ENCODE data around the gene ADAMTS1.
"Not testable (repeated sequence)": the region's sequence is repeated elsewhere in the genome, so short reads cannot be mapped to it uniquely, and the experiment has no call there.

- TF ChIP-seq, protein P1, sequence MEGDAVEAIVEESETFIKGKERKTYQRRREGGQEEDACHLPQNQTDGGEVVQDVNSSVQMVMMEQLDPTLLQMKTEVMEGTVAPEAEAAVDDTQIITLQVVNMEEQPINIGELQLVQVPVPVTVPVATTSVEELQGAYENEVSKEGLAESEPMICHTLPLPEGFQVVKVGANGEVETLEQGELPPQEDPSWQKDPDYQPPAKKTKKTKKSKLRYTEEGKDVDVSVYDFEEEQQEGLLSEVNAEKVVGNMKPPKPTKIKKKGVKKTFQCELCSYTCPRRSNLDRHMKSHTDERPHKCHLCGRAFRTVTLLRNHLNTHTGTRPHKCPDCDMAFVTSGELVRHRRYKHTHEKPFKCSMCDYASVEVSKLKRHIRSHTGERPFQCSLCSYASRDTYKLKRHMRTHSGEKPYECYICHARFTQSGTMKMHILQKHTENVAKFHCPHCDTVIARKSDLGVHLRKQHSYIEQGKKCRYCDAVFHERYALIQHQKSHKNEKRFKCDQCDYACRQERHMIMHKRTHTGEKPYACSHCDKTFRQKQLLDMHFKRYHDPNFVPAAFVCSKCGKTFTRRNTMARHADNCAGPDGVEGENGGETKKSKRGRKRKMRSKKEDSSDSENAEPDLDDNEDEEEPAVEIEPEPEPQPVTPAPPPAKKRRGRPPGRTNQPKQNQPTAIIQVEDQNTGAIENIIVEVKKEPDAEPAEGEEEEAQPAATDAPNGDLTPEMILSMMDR (IDR thresholded peaks at IDR 0.05; ENCODE audit: poor library complexity) = not testable (repeated sequence)
- not testable (repeated sequence) for TF ChIP-seq EZH2 (IDR thresholded peaks at IDR 0.05; ENCODE audit: borderline replicate concordance); EZH2phosphoT487 (IDR thresholded peaks at IDR 0.05; ENCODE audit: low read depth, severe bottlenecking, unreplicated experiment)
Observed at GRCh38 chr21:26854695-26855094, 9.5 kb upstream of the ADAMTS1 start.
